Measurements from ENCODE around the gene AUTS2. TPM values are rescaled to one million over a fixed set of nuclear protein-coding genes. Genes with fewer than 3 reads are reported as not detected.

AUTS2 gene
- total RNA-seq, 3 donors from 2014 or later = 31.5 to 94.3 (median 81.3) TPM

DNA sequence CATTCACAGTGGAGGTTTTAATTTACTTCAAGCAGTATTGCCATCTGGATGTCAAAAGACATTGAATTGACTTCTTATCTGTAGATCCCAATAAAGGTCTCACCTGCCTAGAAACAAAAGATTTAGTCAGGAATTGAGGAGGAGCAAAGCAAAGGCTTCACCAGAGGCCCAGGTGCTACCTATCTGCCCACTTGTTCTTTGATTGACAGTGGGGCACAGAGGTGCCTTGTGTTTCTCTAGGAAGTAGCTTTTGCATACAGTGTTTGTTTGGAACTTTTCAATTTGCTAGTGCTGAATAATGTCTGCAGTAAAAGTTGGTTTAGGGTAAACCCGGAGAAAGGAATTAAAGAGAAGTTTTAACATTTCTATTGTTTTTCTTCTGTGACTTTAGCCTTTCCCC is 40.4 kb downstream of the AUTS2 start:
- DNase-seq (ENCODE audit: low spot score in 2 of 2) = no peak
- Histone ChIP-seq H3K4me3 (no peak overlapping the region), H3K27me3 (no peaks in the 10 kb centered on the region), H3K27ac (no peak overlapping the region), H3K9me3 (no peaks in the 10 kb centered on the region), H3K4me1 (no peaks in the 10 kb centered on the region), H3K36me3 (no peaks in the 10 kb centered on the region)
- intact Hi-C loops (cut with DNase I; ENCODE audit: low total_unique reads) = no loop called here
- TF ChIP-seq POLR2AphosphoS5 (IDR thresholded peaks at IDR 0.05) (no peak), POLR2A (IDR thresholded peaks at IDR 0.05) (no peak)
- TF ChIP-seq, protein P1, sequence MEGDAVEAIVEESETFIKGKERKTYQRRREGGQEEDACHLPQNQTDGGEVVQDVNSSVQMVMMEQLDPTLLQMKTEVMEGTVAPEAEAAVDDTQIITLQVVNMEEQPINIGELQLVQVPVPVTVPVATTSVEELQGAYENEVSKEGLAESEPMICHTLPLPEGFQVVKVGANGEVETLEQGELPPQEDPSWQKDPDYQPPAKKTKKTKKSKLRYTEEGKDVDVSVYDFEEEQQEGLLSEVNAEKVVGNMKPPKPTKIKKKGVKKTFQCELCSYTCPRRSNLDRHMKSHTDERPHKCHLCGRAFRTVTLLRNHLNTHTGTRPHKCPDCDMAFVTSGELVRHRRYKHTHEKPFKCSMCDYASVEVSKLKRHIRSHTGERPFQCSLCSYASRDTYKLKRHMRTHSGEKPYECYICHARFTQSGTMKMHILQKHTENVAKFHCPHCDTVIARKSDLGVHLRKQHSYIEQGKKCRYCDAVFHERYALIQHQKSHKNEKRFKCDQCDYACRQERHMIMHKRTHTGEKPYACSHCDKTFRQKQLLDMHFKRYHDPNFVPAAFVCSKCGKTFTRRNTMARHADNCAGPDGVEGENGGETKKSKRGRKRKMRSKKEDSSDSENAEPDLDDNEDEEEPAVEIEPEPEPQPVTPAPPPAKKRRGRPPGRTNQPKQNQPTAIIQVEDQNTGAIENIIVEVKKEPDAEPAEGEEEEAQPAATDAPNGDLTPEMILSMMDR (IDR thresholded peaks at IDR 0.05) = no peak

DNA sequence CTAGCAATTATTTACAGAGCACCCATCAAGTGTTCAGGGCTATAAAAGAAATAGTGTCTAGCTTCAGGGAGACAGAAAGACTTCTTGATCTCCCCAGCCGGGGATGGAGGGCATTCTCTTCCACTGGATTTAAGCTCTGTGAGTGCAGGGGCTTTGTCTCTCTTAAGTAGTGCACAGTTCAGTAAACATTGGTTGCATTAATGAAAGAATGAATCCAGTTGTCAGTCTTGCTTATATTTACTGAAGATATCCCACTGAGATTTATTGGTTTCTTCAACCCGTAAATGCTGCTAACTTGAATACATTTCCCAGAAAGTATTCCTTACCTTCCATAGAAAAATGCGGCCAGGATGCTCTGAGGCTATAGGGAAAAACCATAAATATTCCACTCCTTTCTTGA is 41.9 kb downstream of the AUTS2 start:
- Histone ChIP-seq H3K36me3 (no peaks in the 10 kb centered on the region), H3K27me3 (no peaks in the 10 kb centered on the region), H3K27ac (no peak overlapping the region), H3K4me3 (no peak overlapping the region), H3K4me1 (no peaks in the 10 kb centered on the region), H3K9me3 (no peaks in the 10 kb centered on the region)
- intact Hi-C loops (cut with DNase I; ENCODE audit: low total_unique reads) = no loop called here
- TF ChIP-seq POLR2A (IDR thresholded peaks at IDR 0.05) = no peak
- no peak for TF ChIP-seq POLR2AphosphoS5 (IDR thresholded peaks at IDR 0.05)
- TF ChIP-seq, protein P1 (IDR thresholded peaks at IDR 0.05) = no peak
- DNase-seq (ENCODE audit: low spot score in 2 of 2) = no peak

DNA sequence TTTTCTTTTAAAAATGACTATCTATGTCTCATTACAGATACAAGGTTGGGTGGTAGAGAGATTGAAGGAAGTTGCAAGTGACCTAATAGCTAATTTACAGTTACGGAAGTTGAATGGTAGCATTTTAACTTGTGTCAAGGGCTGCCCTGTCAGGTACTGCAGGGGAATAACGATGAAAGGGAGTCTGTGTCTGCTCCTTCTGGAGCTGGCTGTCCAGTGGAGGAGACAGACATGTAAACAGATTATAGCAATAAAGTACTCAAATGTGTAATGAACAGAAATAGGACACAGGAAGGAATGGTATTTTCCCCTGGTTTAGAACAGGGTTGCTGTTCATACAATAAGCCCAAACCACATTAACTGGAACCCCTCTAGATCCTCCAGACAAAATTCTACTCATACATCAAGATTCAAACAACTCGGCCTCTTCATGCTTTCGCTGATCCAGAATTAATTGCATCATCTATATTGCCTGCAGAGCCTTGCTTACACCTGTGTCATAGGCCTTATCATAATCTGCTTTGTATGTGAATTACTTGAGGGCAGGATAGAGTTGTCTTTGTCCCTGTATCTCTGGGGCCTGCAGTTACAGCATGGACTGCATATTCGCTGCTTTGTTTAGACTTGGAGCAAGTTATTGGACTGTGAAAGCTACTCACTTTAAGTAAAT is 42.8 kb downstream of the AUTS2 start:
- H3K36me3 ChIP-seq = no peaks in the 10 kb centered on the region
- no peaks in the 10 kb centered on the region for H3K27me3 ChIP-seq
- no peak overlapping the region for H3K4me3 ChIP-seq
- intact Hi-C loops (cut with DNase I; ENCODE audit: low total_unique reads) = no loop called here
- no peak for DNase-seq (ENCODE audit: low spot score in 2 of 2)
- TF ChIP-seq, protein P1 (IDR thresholded peaks at IDR 0.05) = no peak
- no peak for TF ChIP-seq POLR2AphosphoS5 (IDR thresholded peaks at IDR 0.05)
- no peak for TF ChIP-seq POLR2A (IDR thresholded peaks at IDR 0.05)
- no peak overlapping the region for H3K27ac ChIP-seq
- H3K9me3 ChIP-seq = no peaks in the 10 kb centered on the region
- H3K4me1 ChIP-seq = no peaks in the 10 kb centered on the region

DNA sequence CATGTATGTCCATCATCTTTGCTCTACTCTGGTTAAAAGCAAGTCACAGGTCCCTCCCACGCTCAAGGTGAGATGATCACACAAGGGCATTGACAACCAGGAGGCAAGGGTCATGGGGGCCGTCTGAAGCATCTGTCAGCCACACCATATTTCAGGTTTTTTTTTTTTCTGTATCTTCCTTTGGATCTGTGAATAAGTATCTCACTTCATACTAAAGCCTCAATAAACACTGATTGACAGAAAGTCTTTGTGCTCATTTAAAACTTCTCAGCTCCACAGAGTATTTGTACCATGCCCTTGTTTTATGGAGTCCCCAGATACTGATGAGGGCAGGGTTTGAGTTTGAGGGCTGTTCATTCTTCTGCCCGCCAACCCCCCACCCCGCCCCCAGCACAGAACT is 45.0 kb downstream of the AUTS2 start:
- TF ChIP-seq POLR2A (IDR thresholded peaks at IDR 0.05) (no peak), POLR2AphosphoS5 (IDR thresholded peaks at IDR 0.05) (no peak)
- TF ChIP-seq, protein P1 (IDR thresholded peaks at IDR 0.05) = no peak
- Histone ChIP-seq H3K9me3 (no peaks in the 10 kb centered on the region), H3K36me3 (no peaks in the 10 kb centered on the region), H3K27me3 (no peaks in the 10 kb centered on the region), H3K4me1 (no peaks in the 10 kb centered on the region), H3K27ac (no peak overlapping the region), H3K4me3 (no peak overlapping the region)
- no peak for DNase-seq (ENCODE audit: low spot score in 2 of 2)
- intact Hi-C loops (cut with DNase I; ENCODE audit: low total_unique reads) = no loop called here

DNA sequence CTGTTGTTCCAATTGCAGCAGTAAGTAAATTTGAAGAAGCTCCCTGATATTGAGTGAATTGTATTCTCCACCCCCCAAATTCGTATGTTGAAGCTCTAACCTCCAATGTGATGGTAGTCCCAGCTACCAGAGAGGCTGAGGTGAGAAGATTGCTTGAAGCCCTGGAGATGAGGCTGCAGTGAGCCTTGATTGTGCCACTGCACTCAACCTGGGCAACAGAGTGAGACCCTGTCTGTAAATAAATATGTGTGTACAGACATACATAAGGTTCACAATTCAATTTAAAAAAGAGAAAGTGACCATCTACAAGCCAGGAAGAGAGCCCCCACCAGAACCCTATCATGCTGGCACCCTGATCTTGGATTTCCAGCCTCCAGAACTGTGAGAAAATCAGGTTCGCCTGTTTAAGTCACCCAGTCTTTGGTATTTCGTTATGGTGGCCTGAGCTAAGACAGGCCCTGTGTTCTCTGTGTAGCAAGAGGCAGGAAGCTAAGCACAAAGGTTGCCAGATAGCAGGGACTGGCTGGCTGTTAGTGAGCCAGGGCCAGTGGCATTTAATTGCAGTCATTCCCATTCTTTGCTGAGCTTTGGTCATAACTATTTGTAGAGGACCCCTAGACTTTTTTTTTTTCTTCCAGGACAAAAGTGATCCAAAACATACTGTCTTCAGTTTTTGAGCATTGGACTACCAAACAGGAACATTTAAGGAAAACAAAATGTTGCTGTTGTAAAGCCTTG is 45.6 kb downstream of the AUTS2 start:
- intact Hi-C loops (cut with DNase I; ENCODE audit: low total_unique reads) = no loop called here
- Histone ChIP-seq H3K4me3 (no peak overlapping the region), H3K36me3 (no peaks in the 10 kb centered on the region), H3K4me1 (no peaks in the 10 kb centered on the region), H3K27me3 (no peaks in the 10 kb centered on the region), H3K27ac (no peak overlapping the region), H3K9me3 (no peaks in the 10 kb centered on the region)
- TF ChIP-seq, protein P1 (IDR thresholded peaks at IDR 0.05) = no peak
- TF ChIP-seq POLR2AphosphoS5 (IDR thresholded peaks at IDR 0.05) (no peak), POLR2A (IDR thresholded peaks at IDR 0.05) (no peak)
- no peak for DNase-seq (ENCODE audit: low spot score in 2 of 2)

All from breast epithelium (tissue), 4 donors.